GM20431 (cell line): ENCODE data around the gene RHOBTB1.

ENCODE experiments used
- in situ Hi-C: fragments of 300-500 bp; cut with MseI, MboI; formaldehyde crosslinking; loops from one replicate; pipeline ENCODE4 v1.15.0; 2020; ENCODE audit warnings: low sequenced_read_pairs; ENCODE audit not compliant: unreplicated experiment

Gene RHOBTB1

DNA sequence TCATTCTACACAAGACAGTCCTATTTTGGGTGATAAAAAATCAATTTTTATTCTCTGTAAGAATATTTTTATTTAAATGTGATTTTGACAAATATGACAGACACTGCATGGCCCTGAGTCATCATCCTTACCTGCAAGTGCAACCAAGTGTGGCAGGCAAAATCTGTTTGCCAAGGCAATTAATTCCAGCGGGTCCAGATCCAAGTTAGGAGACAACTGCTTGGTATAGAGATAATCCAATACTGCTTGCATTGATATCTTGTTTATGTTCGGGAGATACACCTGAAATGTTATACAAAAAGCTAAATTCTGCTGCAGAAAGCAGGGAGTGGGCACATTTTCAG lies 66.2 kb downstream of the RHOBTB1 start:
- in situ Hi-C loops: no loop called here

DNA sequence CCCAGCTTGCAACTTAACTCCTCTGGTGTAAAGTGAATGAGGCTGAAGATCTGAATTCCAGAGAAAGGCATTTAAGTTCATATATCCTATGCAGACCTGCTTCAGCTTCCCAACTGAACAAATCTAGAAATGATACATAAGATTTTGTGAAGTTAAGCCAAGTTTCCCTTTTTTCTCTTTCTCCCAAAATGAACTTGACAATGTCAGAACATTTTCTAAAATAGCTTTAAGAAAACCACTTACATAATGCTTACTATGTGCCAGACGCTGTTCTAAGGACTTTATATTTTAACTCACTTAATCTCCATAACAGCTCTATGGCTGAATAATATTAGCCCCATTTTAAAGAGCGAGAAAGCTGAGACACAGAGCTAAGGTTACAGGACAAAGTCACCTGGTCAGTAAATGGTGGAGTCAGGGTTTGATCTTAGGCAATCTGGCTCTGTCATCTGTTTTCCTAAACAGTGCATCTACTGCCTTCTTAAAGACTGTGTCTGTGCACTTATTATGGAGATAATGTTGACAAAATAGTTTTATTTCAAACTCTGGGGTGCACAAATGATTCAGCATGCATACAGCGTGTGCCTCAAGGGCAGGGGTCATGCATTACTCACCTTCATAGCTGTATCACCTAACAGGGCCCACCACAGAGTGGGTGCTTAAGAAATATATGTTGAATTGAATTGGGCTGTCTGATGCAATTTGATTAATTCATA lies 66.8 kb downstream of the RHOBTB1 start:
- in situ Hi-C loops: no loop called here

- in situ Hi-C loops: no loop called here
Measured at GRCh38 chr10:60873758-60874157, 70.2 kb downstream of the RHOBTB1 start.

- in situ Hi-C loops: no loop called here
Measured at GRCh38 chr10:60872451-60872850, 71.5 kb downstream of the RHOBTB1 start.

- in situ Hi-C loops: no loop called here
Measured at GRCh38 chr10:60871215-60871614, 72.8 kb downstream of the RHOBTB1 start.

DNA sequence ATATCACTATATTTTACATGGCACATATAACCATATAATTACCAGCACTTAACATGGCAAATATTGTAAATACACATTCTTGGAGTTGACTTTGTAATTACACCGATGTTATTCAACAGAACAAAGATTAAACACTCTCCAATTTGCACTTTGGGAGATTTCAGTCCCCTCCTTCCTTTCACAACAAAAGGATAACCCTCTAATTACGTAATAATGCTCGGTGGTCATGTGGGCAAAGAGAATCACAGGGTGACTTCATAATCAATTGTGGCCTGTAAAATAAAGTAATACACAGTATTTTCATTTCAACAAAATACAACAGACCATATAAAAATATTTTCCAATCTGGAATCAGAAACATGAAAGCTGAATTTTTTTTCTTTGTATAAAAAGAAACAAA lies 73.2 kb downstream of the RHOBTB1 start:
- in situ Hi-C loops: no loop called here

DNA sequence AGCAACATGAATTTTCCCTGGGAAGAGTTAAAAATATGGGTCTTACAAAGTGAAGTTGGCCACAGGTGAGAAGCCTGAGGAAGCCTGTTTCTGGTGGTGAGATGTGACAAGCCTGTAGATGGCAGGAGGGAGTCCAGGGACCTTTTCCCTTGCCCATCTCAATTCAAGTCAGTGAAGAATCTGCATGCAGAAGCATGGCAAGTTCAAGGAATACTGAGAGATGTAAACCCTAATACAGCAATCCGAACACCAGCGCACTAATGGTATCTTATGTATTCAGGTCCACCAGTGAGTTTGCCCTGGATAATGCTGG lies 73.6 kb downstream of the RHOBTB1 start:
- in situ Hi-C loops: no loop called here

GRCh38 chr10:60869652-60870415 lies 74.2 kb downstream of the RHOBTB1 start:
- in situ Hi-C loops: no loop called here

- in situ Hi-C loops: no loop called here
Measured at GRCh38 chr10:60868946-60869345, 75.0 kb downstream of the RHOBTB1 start.

- in situ Hi-C loops: no loop called here
Measured at GRCh38 chr10:60865198-60865783, 78.7 kb downstream of the RHOBTB1 start.

DNA sequence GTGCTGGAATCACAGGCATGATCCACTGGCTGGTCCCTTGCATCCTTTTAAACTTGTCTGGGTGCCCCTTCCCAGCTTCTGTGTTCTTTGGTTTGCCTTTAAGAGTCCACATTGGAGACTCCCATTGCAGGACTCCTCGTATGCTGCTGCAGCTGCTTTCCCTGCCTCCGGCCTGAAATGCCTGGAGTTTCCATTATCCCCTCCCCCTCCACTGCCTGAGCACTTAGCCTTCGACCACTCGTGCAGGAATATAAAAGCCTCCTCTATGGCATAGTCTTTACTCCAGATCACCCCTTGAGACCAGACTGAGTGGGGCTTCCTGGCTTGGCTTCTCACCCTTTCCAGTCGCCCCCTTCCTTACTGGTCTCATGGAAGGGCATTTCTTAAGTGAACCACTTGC lies 80.2 kb downstream of the RHOBTB1 start:
- in situ Hi-C loops: no loop called here

DNA sequence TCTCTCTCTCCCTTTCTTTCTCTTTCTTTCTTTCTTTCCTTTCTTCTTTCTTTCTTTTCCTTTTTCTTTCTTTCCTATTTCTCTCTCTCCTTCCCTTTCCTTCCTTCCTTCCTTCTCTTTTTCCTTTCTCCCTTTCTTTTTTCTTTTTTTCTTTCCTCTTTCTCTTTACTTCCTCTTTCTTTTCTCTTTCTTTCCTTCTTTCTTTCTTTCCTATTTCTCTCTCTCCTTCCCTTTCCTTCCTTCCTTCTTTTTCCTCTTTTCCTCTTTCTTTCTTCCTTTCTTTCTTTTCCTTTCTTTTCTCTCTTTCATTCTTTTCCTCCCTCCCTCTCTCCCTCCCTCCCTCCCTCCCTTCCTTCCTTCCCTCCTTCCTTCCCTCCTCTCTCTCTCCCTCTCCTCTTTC lies 81.5 kb downstream of the RHOBTB1 start:
- in situ Hi-C loops: no loop called here

GRCh38 chr10:60856405-60856804 lies 87.6 kb downstream of the RHOBTB1 start:
- in situ Hi-C loops: no loop called here

DNA sequence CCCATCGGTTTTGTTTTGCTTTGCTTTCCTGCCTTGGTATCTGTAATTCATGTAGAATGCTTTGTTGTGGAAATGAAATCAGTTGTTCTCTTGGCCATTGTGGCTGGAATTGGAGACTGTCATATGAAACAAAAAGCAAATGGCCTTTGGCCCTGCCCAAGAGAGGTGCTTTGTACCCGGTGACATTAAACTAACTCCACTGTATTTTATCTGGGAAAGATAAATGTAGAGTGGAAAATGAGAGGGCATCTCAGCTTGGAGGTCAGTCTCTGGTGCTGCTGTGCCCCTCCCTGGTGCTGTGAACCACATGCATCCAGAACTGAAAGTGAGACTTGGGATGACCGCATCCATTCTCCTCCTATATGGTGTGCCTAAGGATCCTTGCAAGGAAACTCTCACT lies 90.3 kb downstream of the RHOBTB1 start:
- in situ Hi-C loops: no loop called here

- in situ Hi-C loops: no loop called here
Measured at GRCh38 chr10:60853107-60853506, 90.9 kb downstream of the RHOBTB1 start.

GRCh38 chr10:60849740-60850139 lies 94.2 kb downstream of the RHOBTB1 start:
- in situ Hi-C loops: no loop called here

DNA sequence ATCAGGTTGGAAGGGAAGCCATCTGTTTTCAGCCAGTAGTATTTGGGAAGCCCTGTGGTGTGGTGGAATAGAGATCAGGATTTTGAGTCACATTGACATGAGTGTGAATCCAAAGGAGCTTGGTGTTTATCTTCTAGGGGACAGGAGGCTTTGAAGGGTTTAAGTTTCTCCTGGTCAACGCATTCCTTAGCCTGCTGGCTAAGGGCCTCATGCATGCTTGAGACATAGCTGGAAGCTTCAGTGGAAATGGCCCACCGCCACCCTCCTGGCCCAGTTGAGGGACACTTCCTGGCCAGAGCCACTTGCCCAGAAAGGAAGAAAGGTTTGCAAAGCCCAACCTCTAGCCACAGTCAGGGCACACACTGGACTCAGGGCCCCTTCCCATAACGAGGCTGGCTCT lies 94.8 kb downstream of the RHOBTB1 start:
- in situ Hi-C loops: no loop called here

DNA sequence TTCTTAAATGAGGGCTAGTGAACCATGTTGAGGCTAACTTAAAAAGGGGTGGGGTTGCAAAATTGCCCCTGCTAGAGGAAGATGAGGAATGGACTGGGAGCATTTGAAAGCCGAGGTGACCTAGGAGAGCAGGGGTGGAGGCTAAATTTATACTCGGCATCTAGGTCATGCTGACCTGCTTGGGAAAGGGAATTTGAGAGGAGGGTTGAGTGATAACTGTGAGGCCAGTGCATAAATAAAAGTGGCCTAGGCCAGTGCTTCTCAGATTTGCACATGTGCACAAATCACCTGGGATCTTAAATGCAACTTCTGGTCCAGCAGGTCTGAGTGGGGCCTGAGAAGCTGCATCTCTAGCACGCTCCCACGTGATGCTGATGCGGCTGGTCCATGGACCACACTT lies 95.3 kb downstream of the RHOBTB1 start:
- in situ Hi-C loops: no loop called here

DNA sequence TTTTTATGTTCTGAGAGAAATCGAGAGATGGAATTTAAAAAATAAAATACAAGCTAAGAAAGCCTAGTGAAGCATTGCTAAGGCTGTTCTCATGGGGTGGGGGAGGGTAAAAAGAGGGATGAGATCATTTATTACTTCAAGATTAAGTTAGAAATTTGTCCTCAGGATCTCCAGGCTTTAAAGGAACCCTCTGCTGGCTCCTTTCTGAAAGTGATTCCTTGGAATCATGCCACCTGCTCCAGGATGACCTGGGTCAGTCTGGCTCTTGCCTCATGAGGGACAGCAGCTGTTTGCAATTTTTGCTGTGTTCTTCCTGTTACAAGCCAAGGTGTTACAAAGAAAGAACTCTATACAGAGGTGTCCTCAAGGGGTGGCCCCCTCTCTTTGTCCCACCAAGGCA lies 95.9 kb downstream of the RHOBTB1 start:
- in situ Hi-C loops: no loop called here

- in situ Hi-C loops: no loop called here
Measured at GRCh38 chr10:60846173-60846572, 97.8 kb downstream of the RHOBTB1 start.

DNA sequence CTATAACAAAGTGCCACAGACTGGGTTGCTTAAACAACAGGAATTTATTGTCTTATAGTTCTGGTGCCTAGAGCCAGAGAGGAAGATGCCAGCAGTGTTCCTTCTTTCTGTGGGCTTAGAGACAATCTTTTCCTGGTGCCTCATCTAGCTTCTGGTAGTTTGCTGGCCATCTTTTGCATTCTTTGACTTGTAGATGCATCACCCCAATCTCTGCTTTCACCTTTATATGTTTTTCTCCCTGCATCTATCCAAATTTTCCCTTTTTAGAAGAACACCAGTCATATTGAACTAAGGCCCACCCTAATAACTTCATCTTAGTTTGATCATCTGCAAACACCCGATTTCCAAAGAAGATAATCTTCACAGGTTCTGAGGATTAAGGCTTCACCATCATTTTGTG lies 98.9 kb downstream of the RHOBTB1 start:
- in situ Hi-C loops: no loop called here

DNA sequence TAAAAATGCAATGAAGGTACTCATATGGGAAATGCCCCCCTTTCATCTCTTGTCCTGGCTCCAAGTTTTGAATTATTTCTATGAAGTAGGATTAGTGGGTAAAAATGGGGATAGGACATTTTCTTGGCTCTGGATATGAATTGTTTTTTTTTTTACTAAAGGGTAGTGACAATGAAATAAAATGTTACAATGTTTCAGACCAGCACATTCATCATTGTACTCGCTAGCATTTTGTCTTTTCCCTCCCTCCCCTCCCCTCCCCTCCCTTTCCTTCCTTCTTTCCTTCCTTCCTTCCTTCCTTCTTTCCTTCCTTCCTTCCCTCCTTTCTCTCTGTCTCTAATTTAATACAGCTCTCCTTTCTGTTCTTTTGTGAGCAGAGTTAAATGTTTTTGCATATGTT lies 101.3 kb downstream of the RHOBTB1 start:
- in situ Hi-C loops: no loop called here
